Spleen (tissue), 11 donors: Measurements from ENCODE around the gene CYBA. TPM values are rescaled to one million over a fixed set of nuclear protein-coding genes. Genes with fewer than 3 reads are reported as not detected.

Experiments used
- DNase-seq: peaks from one replicate; pipeline ENCODE4 v3.0.0-alpha.2; 2020
- H3K27ac ChIP-seq, 8 donors: fragments of 200-600 bp; sonication (generic) in 7 of 8; 1 replicate in 4 of 8; 2 replicates in 4 of 8; pipeline versions ENCODE4 v1.5.0 to v1.8.0; 2016 to 2021; ENCODE audit warnings: inconsistent platforms in 4 of 8, mild to moderate bottlenecking in 4 of 8, moderate library complexity in 1 of 8
- H3K27me3 ChIP-seq, 7 donors: fragments of 200-600 bp; sonication (generic) in 6 of 7; replicated peaks in 1 of 7; 1 replicate in 4 of 7; 2 replicates in 3 of 7; pipeline versions ENCODE4 v1.5.0 to v1.8.0; 2016 to 2021; ENCODE audit warnings: inconsistent platforms in 3 of 7, mild to moderate bottlenecking in 1 of 7
- H3K36me3 ChIP-seq, 6 donors: fragments of 200-600 bp; sonication (generic) in 5 of 6; 1 replicate in 4 of 6; 2 replicates in 2 of 6; pipeline versions ENCODE4 v1.5.0 to v1.8.0; 2016 to 2021; ENCODE audit warnings: inconsistent platforms in 2 of 6
- H3K4me1 ChIP-seq, 6 donors: fragments of 200-600 bp; sonication (generic) in 5 of 6; 1 replicate in 3 of 6; 2 replicates in 3 of 6; pipeline versions ENCODE4 v1.5.0 to v1.8.0; 2016 to 2021; ENCODE audit warnings: inconsistent platforms in 3 of 6
- H3K4me3 ChIP-seq, 8 donors: fragments of 200-600 bp; sonication (generic) in 7 of 8; 1 replicate in 4 of 8; 2 replicates in 4 of 8; pipeline versions ENCODE4 v1.5.0 to v1.8.0; 2016 to 2021; ENCODE audit warnings: inconsistent platforms in 4 of 8, mild to moderate bottlenecking in 4 of 8, moderate library complexity in 2 of 8
- H3K9me3 ChIP-seq, 8 donors: fragments of 200-600 bp; sonication (generic) in 7 of 8; 1 replicate in 4 of 8; 2 replicates in 4 of 8; pipeline versions ENCODE4 v1.5.0 to v1.8.0; 2016 to 2021; ENCODE audit warnings: inconsistent platforms in 4 of 8
- POLR2A ChIP-seq, 3 donors: fragments of 450-650 bp; IDR thresholded peaks; one replicate each; pipeline ENCODE4 v1.5.1; 2017; ENCODE audit warnings: antibody characterized with exemption in 3 of 3, mild to moderate bottlenecking in 1 of 3
- POLR2AphosphoS5 ChIP-seq, 3 donors: sonication (generic); formaldehyde crosslinking; IDR thresholded peaks; one replicate each; pipeline ENCODE4 v1.5.1; 2017; ENCODE audit warnings: antibody characterized with exemption in 3 of 3
- WGBS, 5 donors: extraction: QIAGEN DNeasy Blood & Tissue Kit in 3 of 5; methylation state at CpG; one replicate each; pipeline versions ENCODE4 v1.1.5 to v1.1.7; 2013 to 2018; 5-methylcytosine and 5-hydroxymethylcytosine counted together
- intact Hi-C: fragments of 100-400 bp; cut with DNase I; formaldehyde crosslinking; loops from one replicate; pipeline ENCODE4 v1.15.0; 2023; ENCODE audit warnings: low total_unique reads
- polyA plus RNA-seq, 3 donors: library from polyadenylated mRNA; stranded (reverse); fragments of 200-250 nt; gene quantifications; one replicate each; pipeline ENCODE4 v1.2.1, GENCODE V29; 2013
- total RNA-seq, 7 donors: library from RNA; depleted of rRNA in 3 of 7; stranded (reverse); fragments of >200 nt in 3 of 7; fragmentation: NEBNext Ultra II Directional in 4 of 7; extraction: Animal tissue kit (Norgen Biotek cat#: 25700) in 4 of 7; gene quantifications; one replicate each; pipeline versions ENCODE4 v1.1.0 to v1.2.1, GENCODE V29; 2016 to 2021
- TF ChIP-seq, protein P1 (sequence below), 11 experiments: fragments of 200-600 bp in 7 of 11; fragments of 450-650 bp in 4 of 11; sonication (generic) in 4 of 11; IDR thresholded peaks in 8 of 11; conservative IDR thresholded peaks in 3 of 11; 1 replicate in 7 of 11; 2 replicates in 4 of 11; pipeline versions ENCODE4 v1.4.0 to v1.8.0; 2016 to 2021; ENCODE audit warnings: antibody characterized with exemption in 11 of 11, inconsistent platforms in 4 of 11, mild to moderate bottlenecking in 1 of 11
- donor health status: healthy with polysubstance abuse.
- donor health status: DM: no; HTN: no; CAD: no; lungs with moderate emphysema.
- donor health status: DM: no; HTN: no; CAD: no.
- donor health status: Bipolar disorder and iron deficiency.
- donor health status: healthy.
- donor health status: DM: no; HTN: no; CAD: no.
- donor health status: DM: yes; HTN: yes; CAD: no.

CYBA gene
- total and polyA plus RNA-seq, 10 donors = 557 to 925 (median 644) TPM

GRCh38 chr16:88680554-88681083 lies 29.8 kb upstream of the CYBA start:
- peaks cover 0 to 57% (median 16%) of the 10 kb centered on the region in 7 donors for H3K27me3 ChIP-seq
- peak overlapping the region in 4 of 8 donors; percentile 90 to 97 (median 92) for H3K27ac ChIP-seq
- 82 to 92% (median 83%) methylated on average over 5 of the region's 5 CpGs for WGBS, 5 donors
- no peak for DNase-seq
- H3K4me1 ChIP-seq = peaks cover 24 to 60% (median 48%) of the 10 kb centered on the region in 6 donors
- H3K4me3 ChIP-seq = peak overlapping the region in 1 of 8 donors; percentile 62
- intact Hi-C loops = no loop called here
- peaks cover 0 to 48% (median 15%) of the 10 kb centered on the region in 6 donors for H3K36me3 ChIP-seq
- no peaks in the 10 kb centered on the region for H3K9me3 ChIP-seq
- TF ChIP-seq, protein P1, sequence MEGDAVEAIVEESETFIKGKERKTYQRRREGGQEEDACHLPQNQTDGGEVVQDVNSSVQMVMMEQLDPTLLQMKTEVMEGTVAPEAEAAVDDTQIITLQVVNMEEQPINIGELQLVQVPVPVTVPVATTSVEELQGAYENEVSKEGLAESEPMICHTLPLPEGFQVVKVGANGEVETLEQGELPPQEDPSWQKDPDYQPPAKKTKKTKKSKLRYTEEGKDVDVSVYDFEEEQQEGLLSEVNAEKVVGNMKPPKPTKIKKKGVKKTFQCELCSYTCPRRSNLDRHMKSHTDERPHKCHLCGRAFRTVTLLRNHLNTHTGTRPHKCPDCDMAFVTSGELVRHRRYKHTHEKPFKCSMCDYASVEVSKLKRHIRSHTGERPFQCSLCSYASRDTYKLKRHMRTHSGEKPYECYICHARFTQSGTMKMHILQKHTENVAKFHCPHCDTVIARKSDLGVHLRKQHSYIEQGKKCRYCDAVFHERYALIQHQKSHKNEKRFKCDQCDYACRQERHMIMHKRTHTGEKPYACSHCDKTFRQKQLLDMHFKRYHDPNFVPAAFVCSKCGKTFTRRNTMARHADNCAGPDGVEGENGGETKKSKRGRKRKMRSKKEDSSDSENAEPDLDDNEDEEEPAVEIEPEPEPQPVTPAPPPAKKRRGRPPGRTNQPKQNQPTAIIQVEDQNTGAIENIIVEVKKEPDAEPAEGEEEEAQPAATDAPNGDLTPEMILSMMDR (IDR thresholded peaks at IDR 0.05 in 8 of 11, conservative IDR thresholded peaks at IDR 0.05 in 3 of 11) = no peak
- TF ChIP-seq POLR2A (IDR thresholded peaks at IDR 0.05) (no peak), POLR2AphosphoS5 (IDR thresholded peaks at IDR 0.05) (no peak)

DNA sequence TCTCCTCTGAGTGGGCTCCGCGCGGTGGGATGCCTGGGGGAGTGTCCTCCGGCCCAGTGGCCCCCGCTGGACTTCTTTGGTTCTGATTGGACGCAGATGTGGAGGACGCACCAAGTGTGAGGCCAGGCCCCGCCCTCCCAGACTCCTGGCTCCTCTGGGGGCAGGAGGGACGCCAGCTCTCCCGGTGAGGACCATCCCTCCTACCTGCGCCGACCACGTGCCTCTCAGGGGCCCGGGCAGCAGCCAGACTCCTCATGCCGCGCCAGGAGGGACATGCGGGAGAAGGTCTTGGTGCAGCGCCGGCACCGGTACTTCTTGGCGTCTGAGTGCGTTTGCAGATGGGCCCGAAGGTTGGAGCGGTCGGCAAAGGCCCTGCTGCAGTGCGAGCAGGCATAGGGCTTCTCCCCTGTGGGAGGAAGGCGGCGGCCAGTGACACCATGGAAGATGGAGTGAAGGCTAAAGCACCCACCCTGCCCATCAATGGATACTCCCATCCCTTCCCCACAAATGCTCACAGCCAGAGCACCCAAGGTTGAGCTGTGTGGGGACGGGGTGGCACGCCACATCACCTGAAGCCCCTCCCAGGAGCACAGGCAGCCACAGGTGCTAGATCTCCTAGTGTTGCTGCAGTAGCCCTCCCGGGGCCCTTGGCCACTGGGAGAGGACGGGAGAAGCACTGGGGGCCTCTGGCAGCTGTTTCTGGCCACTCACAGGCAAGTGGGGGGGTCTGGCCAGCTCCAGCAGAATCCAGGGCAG lies 27.5 kb upstream of the CYBA start:
- Histone ChIP-seq H3K4me1 (peaks cover 18 to 38% (median 32%) of the 10 kb centered on the region in 6 donors), H3K9me3 (no peaks in the 10 kb centered on the region), H3K27me3 (peaks cover 0 to 40% (median 7%) of the 10 kb centered on the region in 7 donors), H3K36me3 (peaks cover 0 to 68% (median 15%) of the 10 kb centered on the region in 6 donors), H3K4me3 (no peak overlapping the region), H3K27ac (no peak overlapping the region)
- peak; percentile 76 for DNase-seq
- intact Hi-C loops = no loop called here
- TF ChIP-seq, protein P1 (IDR thresholded peaks at IDR 0.05 in 8 of 11, conservative IDR thresholded peaks at IDR 0.05 in 3 of 11) = no peak
- TF ChIP-seq POLR2A (IDR thresholded peaks at IDR 0.05) = no peak
- TF ChIP-seq POLR2AphosphoS5 (IDR thresholded peaks at IDR 0.05) = no peak
- 57 to 89% (median 81%) methylated on average over 25 to 32 of the region's 32 CpGs for WGBS, 5 donors

DNA sequence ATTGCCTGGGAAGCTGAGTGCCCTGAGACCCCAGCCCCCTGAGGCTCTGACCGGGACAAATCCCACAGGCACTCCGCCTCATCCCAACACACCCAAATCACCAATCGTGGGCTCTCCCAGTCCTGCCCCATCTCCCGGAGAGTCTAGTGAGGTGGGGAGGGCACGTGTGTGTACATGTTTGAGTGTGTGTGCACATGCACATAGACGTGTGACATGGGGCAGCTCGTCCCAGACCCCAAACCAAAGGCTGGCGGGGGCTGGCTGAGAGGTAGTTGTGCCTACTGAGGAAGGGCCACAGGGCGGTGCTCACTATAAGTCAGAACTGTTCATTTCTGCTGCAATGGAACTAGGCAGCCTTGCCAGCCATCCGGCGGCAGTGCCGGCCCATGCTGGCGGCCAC lies 26.9 kb upstream of the CYBA start:
- Histone ChIP-seq H3K4me3 (no peak overlapping the region), H3K4me1 (peaks cover 18 to 31% (median 29%) of the 10 kb centered on the region in 6 donors), H3K27me3 (peaks cover 0 to 40% (median 7%) of the 10 kb centered on the region in 7 donors), H3K36me3 (peaks cover 0 to 68% (median 15%) of the 10 kb centered on the region in 6 donors), H3K27ac (no peak overlapping the region), H3K9me3 (no peaks in the 10 kb centered on the region)
- WGBS, 5 donors = 72 to 90% (median 86%) methylated on average over 8 to 13 of the region's 13 CpGs
- intact Hi-C loops = no loop called here
- DNase-seq = no peak
- TF ChIP-seq POLR2AphosphoS5 (IDR thresholded peaks at IDR 0.05) (no peak), POLR2A (IDR thresholded peaks at IDR 0.05) (no peak)
- TF ChIP-seq, protein P1 (IDR thresholded peaks at IDR 0.05 in 8 of 11, conservative IDR thresholded peaks at IDR 0.05 in 3 of 11) = no peak
